Endothelial cell of umbilical vein (primary cell): ENCODE results near the gene DDB1. TPM values are rescaled to one million over a fixed set of nuclear protein-coding genes. Genes with fewer than 3 reads are reported as not detected.

Experiments used
- BruUV-seq: library from RNA; stranded (reverse); fragments of 400-500 nt; replicated peaks from 2 replicates; lab custom pipeline; 2021; lab: Mats Ljungman, UMichigan
- CTCF ChIA-PET: fragments of 300-600, 350-600 bp; sonication (Branson Sonifier 250); formaldehyde crosslinking; loops from one replicate; lab custom pipeline; 2021; ENCODE audit warnings: antibody characterized with exemption, inconsistent platforms; lab: Charles Lee
- POLR2A ChIA-PET: fragments of 300-600, 350-600 bp; sonication (Branson Sonifier 250); formaldehyde crosslinking; loops from one replicate; lab custom pipeline; 2021; ENCODE audit warnings: antibody characterized with exemption, inconsistent platforms; lab: Charles Lee
- DNase-seq: peaks from one replicate; pipeline ENCODE4 v3.0.0-alpha.2; 2011; ENCODE audit warnings: low read depth, low spot score
- FAIRE-seq: peaks from 2 replicates; lab custom pipeline; 2011; peaks lifted over from hg19 to GRCh38; lab: Jason Lieb, UNC
- H2AFZ ChIP-seq: 2 replicates; pipeline ENCODE4 v1.6.0; 2012; ENCODE audit warnings: low read depth, low read length, control low read depth, inconsistent platforms
- H3K27ac ChIP-seq: 2 replicates; pipeline ENCODE4 v1.5.1; 2011; ENCODE audit warnings: low read depth, mild to moderate bottlenecking, control low read depth, low read length, moderate library complexity; ENCODE audit not compliant: insufficient read depth
- H3K27me3 ChIP-seq, 2 experiments: 2 replicates each; pipeline versions ENCODE4 v1.6.0 to v1.6.1; 2011; ENCODE audit warnings: low read length in 2 of 2, mixed read lengths in 1 of 2; ENCODE audit not compliant: control insufficient read depth in 2 of 2, insufficient read depth in 2 of 2
- H3K36me3 ChIP-seq, 2 experiments: 2 replicates in 1 of 2; 3 replicates in 1 of 2; pipeline ENCODE4 v1.5.1; 2011; ENCODE audit warnings: low read length in 2 of 2, mild to moderate bottlenecking in 1 of 2, moderate library complexity in 1 of 2; ENCODE audit not compliant: control insufficient read depth in 2 of 2, insufficient read depth in 2 of 2; ENCODE audit errors: extremely low read depth in 1 of 2
- H3K4me1 ChIP-seq: 3 replicates; pipeline ENCODE4 v1.5.1; 2011; ENCODE audit warnings: mild to moderate bottlenecking, low read length; ENCODE audit not compliant: control insufficient read depth, insufficient read depth; ENCODE audit errors: extremely low read depth
- H3K4me2 ChIP-seq: 2 replicates; pipeline ENCODE4 v1.6.1; 2011; ENCODE audit warnings: low read length, control low read depth, mixed read lengths; ENCODE audit not compliant: insufficient read depth
- H3K4me3 ChIP-seq, 3 experiments: fragments of 200-600 bp in 1 of 3; sonication (generic), shearing (Covaris generic) in 1 of 3; replicated peaks in 1 of 3; 2 replicates each; pipeline ENCODE4 v1.5.1; 2011 to 2016; ENCODE audit warnings: control low read depth in 3 of 3, low read length in 3 of 3, mild to moderate bottlenecking in 2 of 3, inconsistent platforms in 1 of 3, low read depth in 1 of 3, moderate library complexity in 1 of 3; ENCODE audit not compliant: insufficient read depth in 1 of 3
- H3K79me2 ChIP-seq: 2 replicates; pipeline ENCODE4 v1.6.0; 2012; ENCODE audit warnings: low read length, inconsistent platforms; ENCODE audit not compliant: control insufficient read depth, insufficient read depth
- H3K9ac ChIP-seq: replicated peaks from 2 replicates; pipeline ENCODE3; 2011; ENCODE audit warnings: low read length, control low read depth; ENCODE audit not compliant: insufficient read depth; ENCODE audit errors: extremely low read depth
- H3K9me1 ChIP-seq: replicated peaks from 3 replicates; pipeline ENCODE4 v1.6.0; 2011; ENCODE audit warnings: mild to moderate bottlenecking, low read length; ENCODE audit not compliant: control insufficient read depth, insufficient read depth; ENCODE audit errors: extremely low read depth
- H3K9me3 ChIP-seq: replicated peaks from 2 replicates; pipeline ENCODE4 v1.5.1; 2012; ENCODE audit warnings: low read length, inconsistent platforms; ENCODE audit not compliant: control insufficient read depth, insufficient read depth
- H4K20me1 ChIP-seq: replicated peaks from 2 replicates; pipeline ENCODE3; 2011; ENCODE audit warnings: mild to moderate bottlenecking, low read length; ENCODE audit not compliant: control insufficient read depth, insufficient read depth; ENCODE audit errors: extremely low read depth
- CTCF ChIP-seq, 2 donors: IDR thresholded peaks; 1 replicate in 1 of 2; 2 replicates in 1 of 2; pipeline ENCODE4 v1.5.1; 2011; ENCODE audit warnings: low read length in 2 of 2, mild to moderate bottlenecking in 2 of 2, moderate library complexity in 2 of 2, control low read depth in 1 of 2, inconsistent platforms in 1 of 2, low read depth in 1 of 2; ENCODE audit not compliant: insufficient read depth in 1 of 2; ENCODE audit errors: extremely low read depth in 1 of 2
- EZH2 ChIP-seq: IDR thresholded peaks from 2 replicates; pipeline ENCODE4 v1.6.1; 2012; ENCODE audit warnings: borderline replicate concordance, low read depth, mild to moderate bottlenecking, moderate library complexity, low read length, inconsistent platforms; ENCODE audit not compliant: severe bottlenecking
- FOS ChIP-seq: IDR thresholded peaks from 2 replicates; pipeline ENCODE4 v1.6.1; 2011; ENCODE audit warnings: mild to moderate bottlenecking, low read length, moderate library complexity, borderline replicate concordance; ENCODE audit not compliant: insufficient read depth
- GATA2 ChIP-seq: IDR thresholded peaks from 2 replicates; pipeline ENCODE4 v1.7.0; 2011; ENCODE audit warnings: low read depth, mild to moderate bottlenecking, moderate library complexity, mixed read lengths, low read length; ENCODE audit not compliant: insufficient read length, insufficient read depth
- JUN ChIP-seq: IDR thresholded peaks from 2 replicates; pipeline ENCODE4 v1.6.1; 2011; ENCODE audit warnings: borderline replicate concordance, low read depth; ENCODE audit not compliant: insufficient read length, insufficient read depth
- MYC ChIP-seq: IDR thresholded peaks from one replicate; pipeline ENCODE4 v1.6.1; 2011; ENCODE audit warnings: mild to moderate bottlenecking, low read depth, low read length
- POLR2A ChIP-seq: IDR thresholded peaks from 2 replicates; pipeline ENCODE4 v1.6.1; 2012; ENCODE audit warnings: low read depth, mild to moderate bottlenecking, control low read depth, low read length
- POLR2AphosphoS5 ChIP-seq: IDR thresholded peaks from 2 replicates; pipeline ENCODE4 v1.6.1; 2012; ENCODE audit warnings: low read depth, mild to moderate bottlenecking, control low read depth, low read length, moderate library complexity; ENCODE audit not compliant: insufficient read depth
- dilution Hi-C: fragments of 300-500 bp; cut with MboI; formaldehyde crosslinking; loops from one replicate; pipeline ENCODE4 v1.15.0; 2019; ENCODE audit warnings: low sequenced_read_pairs; ENCODE audit not compliant: extremely low pct_ligation_motif_present
- intact Hi-C: fragments of 100-400 bp; cut with micrococcal nuclease; formaldehyde crosslinking; loops from one replicate; pipeline ENCODE4 v1.10.0; 2022
- polyA plus RNA-seq, 4 experiments: library from polyadenylated mRNA; depleted of rRNA in 3 of 4; stranded (reverse) in 3 of 4; unstranded in 1 of 4; fragments of >200 nt; gene quantifications; 2 replicates each; pipeline versions ENCODE4 v1.2.1 to v1.2.3, GENCODE V29; 2011 to 2012; ENCODE audit warnings: missing spikeins in 1 of 4
- total RNA-seq: library from RNA; stranded (reverse); gene quantifications from 2 replicates; pipeline ENCODE4 v1.2.3, GENCODE V29; 2021
- TF ChIP-seq, protein P1 (sequence below): IDR thresholded peaks from 2 replicates; pipeline ENCODE4 v1.6.1; 2011; ENCODE audit not compliant: insufficient read depth, insufficient read length

DDB1 gene
- total and polyA plus RNA-seq, 2 donors (not counting 3 experiments of a cell fraction or from before 2014, with no cell fraction given): 229 to 230 TPM

DNA sequence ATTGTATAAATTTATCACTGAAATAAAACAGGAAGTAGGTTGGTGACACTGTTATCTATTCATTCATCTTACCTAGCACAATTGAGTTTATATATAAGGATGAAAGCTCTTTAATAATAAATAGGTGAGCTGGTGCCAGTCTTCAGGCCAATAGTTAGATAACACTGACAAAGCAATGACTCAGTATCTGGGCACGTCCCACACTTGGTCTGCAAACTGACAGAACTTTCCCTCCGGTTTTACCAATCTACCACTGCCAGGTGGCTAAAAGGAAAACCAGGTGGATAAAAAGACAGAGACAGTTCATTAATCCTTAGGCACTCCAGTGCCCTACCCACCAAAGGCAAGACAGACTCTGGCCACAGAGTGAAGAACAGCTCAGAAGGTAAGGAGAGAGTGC lies 17.6 kb downstream of the DDB1 start:
- dilution Hi-C loops: no loop called here
- POLR2A ChIA-PET: interaction anchor here (0.6 kb wide), 1 partner anchor 10 kb away, joined by 3 read pairs; no protein-coding TSS in a partner anchor
- BruUV-seq: no TSS peak

More for the DNA sequence above, 17.6 kb downstream of the DDB1 start:
- H2AFZ ChIP-seq: no peak overlapping the region
- H3K4me2 ChIP-seq: no peak overlapping the region
- no peak overlapping the region for H3K4me3 ChIP-seq
- FAIRE-seq (no peak), DNase-seq (no peak)
- CTCF ChIA-PET: interaction anchor here (0.9 to 3.0 kb wide), 2 partner anchors 14 to 70 kb away, joined by 4 to 15 read pairs; no protein-coding TSS in a partner anchor
- intact Hi-C loops: no loop called here
- H3K9ac ChIP-seq: no peak overlapping the region
- H3K27ac ChIP-seq: no peak overlapping the region
- H3K36me3 ChIP-seq: peaks cover 34 to 48% of the 10 kb centered on the region in 2 experiments
- TF ChIP-seq FOS: no peak
- no peak for TF ChIP-seq JUN
- TF ChIP-seq POLR2AphosphoS5: no peak
- no peak for TF ChIP-seq POLR2A
- TF ChIP-seq EZH2: no peak
- TF ChIP-seq MYC: no peak
- TF ChIP-seq GATA2: no peak
- TF ChIP-seq CTCF (IDR thresholded peaks at IDR 0.05; ENCODE audit: extremely low read depth in 1 of 2, insufficient read depth in 1 of 2, low read depth in 1 of 2, low read length in 2 of 2): no peak
- TF ChIP-seq, protein P1, sequence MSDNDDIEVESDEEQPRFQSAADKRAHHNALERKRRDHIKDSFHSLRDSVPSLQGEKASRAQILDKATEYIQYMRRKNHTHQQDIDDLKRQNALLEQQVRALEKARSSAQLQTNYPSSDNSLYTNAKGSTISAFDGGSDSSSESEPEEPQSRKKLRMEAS: no peak
- H3K79me2 ChIP-seq: no peaks in the 10 kb centered on the region
- H4K20me1 ChIP-seq: no peaks in the 10 kb centered on the region
- no peaks in the 10 kb centered on the region for H3K4me1 ChIP-seq
- H3K9me1 ChIP-seq: no peaks in the 10 kb centered on the region
- H3K9me3 ChIP-seq: no peaks in the 10 kb centered on the region
- H3K27me3 ChIP-seq: no peaks in the 10 kb centered on the region
